Measurements from ENCODE around the gene PTPRM. TPM values are rescaled to one million over a fixed set of nuclear protein-coding genes. Genes with fewer than 3 reads are reported as not detected.

Gene PTPRM
- polyA plus RNA-seq, 3 donors = 0.04 to 2.1 (median 0.66) TPM

DNA sequence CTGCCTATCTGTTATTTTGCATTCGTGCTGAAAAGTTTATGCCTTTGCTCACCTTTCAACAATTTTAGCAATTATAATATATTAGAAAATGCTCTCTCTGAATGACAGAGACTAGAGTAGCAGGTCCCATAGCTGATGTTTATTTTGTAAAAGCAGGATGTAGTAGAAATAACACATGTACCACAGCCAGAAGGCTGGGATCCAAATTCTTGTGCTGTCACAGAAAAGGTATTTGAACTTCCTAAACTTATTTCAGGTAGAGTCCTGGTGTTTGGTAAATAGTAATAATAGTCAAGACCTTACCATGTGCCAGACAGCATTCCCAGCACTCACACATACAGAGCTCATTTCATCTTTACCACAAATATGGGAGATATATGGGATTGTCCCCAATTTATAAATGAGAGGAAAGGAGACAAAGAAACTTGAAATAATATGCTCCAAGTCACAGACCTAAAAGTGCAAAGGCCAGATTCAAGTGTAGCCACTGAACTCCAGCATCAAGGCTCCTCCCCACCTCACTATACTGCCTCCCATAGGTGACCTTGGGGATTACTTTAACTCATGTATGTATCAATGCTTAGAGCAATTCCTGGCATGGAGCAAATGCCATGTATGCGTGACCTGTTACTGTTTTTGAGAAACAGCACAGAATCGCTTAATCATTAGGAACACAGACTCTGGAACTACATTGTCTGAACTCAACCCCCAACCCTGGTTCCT is 757.4 kb downstream of the PTPRM start:
- Histone ChIP-seq H3K4me1 (ENCODE audit: control insufficient read depth in 1 of 2, insufficient read depth in 2 of 2, low read length in 2 of 2) (no peaks in the 10 kb centered on the region), H2AFZ (ENCODE audit: insufficient read depth, low read depth, low read length, poor library complexity, severe bottlenecking) (no peak overlapping the region), H3K4me3 (replicated peaks in 1 of 3; ENCODE audit: low read depth in 2 of 3, low read length in 3 of 3) (no peak overlapping the region), H3K9me3 (replicated peaks in 1 of 2; ENCODE audit: control insufficient read depth in 1 of 2, insufficient read depth in 1 of 2, low read length in 2 of 2) (no peaks in the 10 kb centered on the region), H3K9ac (ENCODE audit: insufficient read depth, low read length, poor library complexity, severe bottlenecking) (no peak overlapping the region), H3K36me3 (replicated peaks in 1 of 2; ENCODE audit: control insufficient read depth in 1 of 2, insufficient read depth in 2 of 2, low read length in 2 of 2) (no peaks in the 10 kb centered on the region), H3K4me2 (replicated peaks; ENCODE audit: extremely low read depth, low read length, poor library complexity, severe bottlenecking) (no peak overlapping the region), H3K27me3 (ENCODE audit: control insufficient read depth in 2 of 2, insufficient read depth in 2 of 2, low read length in 2 of 2) (no peaks in the 10 kb centered on the region), H3K27ac (ENCODE audit: low read depth in 1 of 2, low read length in 2 of 2) (no peak overlapping the region), H3K79me2 (ENCODE audit: insufficient read depth, low read length) (no peaks in the 10 kb centered on the region), H4K20me1 (ENCODE audit: insufficient read depth, low read length) (no peaks in the 10 kb centered on the region)
- DNase-seq = no peak
- TF ChIP-seq, protein P1, sequence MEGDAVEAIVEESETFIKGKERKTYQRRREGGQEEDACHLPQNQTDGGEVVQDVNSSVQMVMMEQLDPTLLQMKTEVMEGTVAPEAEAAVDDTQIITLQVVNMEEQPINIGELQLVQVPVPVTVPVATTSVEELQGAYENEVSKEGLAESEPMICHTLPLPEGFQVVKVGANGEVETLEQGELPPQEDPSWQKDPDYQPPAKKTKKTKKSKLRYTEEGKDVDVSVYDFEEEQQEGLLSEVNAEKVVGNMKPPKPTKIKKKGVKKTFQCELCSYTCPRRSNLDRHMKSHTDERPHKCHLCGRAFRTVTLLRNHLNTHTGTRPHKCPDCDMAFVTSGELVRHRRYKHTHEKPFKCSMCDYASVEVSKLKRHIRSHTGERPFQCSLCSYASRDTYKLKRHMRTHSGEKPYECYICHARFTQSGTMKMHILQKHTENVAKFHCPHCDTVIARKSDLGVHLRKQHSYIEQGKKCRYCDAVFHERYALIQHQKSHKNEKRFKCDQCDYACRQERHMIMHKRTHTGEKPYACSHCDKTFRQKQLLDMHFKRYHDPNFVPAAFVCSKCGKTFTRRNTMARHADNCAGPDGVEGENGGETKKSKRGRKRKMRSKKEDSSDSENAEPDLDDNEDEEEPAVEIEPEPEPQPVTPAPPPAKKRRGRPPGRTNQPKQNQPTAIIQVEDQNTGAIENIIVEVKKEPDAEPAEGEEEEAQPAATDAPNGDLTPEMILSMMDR (IDR thresholded peaks at IDR 0.05) = no peak
- Mint-ChIP-seq H3K4me3 (no peak overlapping the region), H3K27ac (no peak overlapping the region), H3K4me1 (no peaks in the 10 kb centered on the region), H3K27me3 (ENCODE audit: low read depth in 3 of 3) (peaks cover 0 to 1% (median 0%) of the 10 kb centered on the region in 3 donors), H3K9me3 (peaks cover 0 to 4% (median 2%) of the 10 kb centered on the region in 7 donors), H3K36me3 (no peaks in the 10 kb centered on the region)
- WGBS (ENCODE audit: insufficient coverage) = no CpG with 5 or more reads among the region's 3 CpGs
- intact Hi-C loops (cut with micrococcal nuclease) = no loop called here

DNA sequence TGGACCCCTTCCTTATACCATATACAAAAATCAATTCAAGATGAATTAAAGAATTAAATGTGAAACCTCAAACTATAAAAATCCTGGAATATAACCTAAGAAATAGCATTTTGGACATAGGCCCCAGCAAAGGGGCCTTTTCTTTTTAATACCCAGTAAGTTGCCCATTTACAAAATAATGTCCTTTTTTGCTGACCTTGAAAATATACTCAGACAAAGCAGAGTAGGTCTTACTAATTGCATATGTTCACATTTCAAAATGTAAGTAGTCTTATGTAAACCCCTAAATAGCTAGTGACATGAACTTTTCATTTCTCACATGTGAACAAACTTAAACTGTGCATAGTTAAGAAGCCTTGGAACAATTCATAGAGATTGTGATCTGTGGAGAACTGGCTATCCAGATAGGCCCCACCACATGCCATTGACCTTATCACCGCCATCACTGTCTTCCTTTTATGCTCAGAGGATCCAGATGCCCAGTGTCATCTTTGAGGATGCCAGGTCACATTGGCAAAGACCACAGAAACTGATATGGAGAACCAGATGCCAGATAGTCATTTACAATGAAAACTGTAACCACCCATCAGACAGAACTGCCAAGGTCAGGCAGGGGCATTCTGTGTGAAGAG is 759.8 kb downstream of the PTPRM start:
- Mint-ChIP-seq H3K27ac (no peak overlapping the region), H3K36me3 (no peaks in the 10 kb centered on the region), H3K4me1 (no peaks in the 10 kb centered on the region), H3K4me3 (no peak overlapping the region), H3K9me3 (peaks cover 0 to 3% (median 0%) of the 10 kb centered on the region in 7 donors), H3K27me3 (ENCODE audit: low read depth in 3 of 3) (peaks cover 0 to 2% (median 1%) of the 10 kb centered on the region in 3 donors)
- H3K9me3 ChIP-seq (replicated peaks in 1 of 2; ENCODE audit: control insufficient read depth in 1 of 2, insufficient read depth in 1 of 2, low read length in 2 of 2) = no peaks in the 10 kb centered on the region
- intact Hi-C loops (cut with micrococcal nuclease) = no loop called here
- no peaks in the 10 kb centered on the region for H3K4me1 ChIP-seq (ENCODE audit: control insufficient read depth in 1 of 2, insufficient read depth in 2 of 2, low read length in 2 of 2)
- H3K9ac ChIP-seq (ENCODE audit: insufficient read depth, low read length, poor library complexity, severe bottlenecking) = no peak overlapping the region
- H2AFZ ChIP-seq (ENCODE audit: insufficient read depth, low read depth, low read length, poor library complexity, severe bottlenecking) = no peak overlapping the region
- H4K20me1 ChIP-seq (ENCODE audit: insufficient read depth, low read length) = no peaks in the 10 kb centered on the region
- no peaks in the 10 kb centered on the region for H3K27me3 ChIP-seq (ENCODE audit: control insufficient read depth in 2 of 2, insufficient read depth in 2 of 2, low read length in 2 of 2)
- no peak for DNase-seq
- WGBS (ENCODE audit: insufficient coverage) = 100% methylated on average over 1 of the region's 1 CpG
- no peak overlapping the region for H3K4me3 ChIP-seq (replicated peaks in 1 of 3; ENCODE audit: low read depth in 2 of 3, low read length in 3 of 3)
- no peaks in the 10 kb centered on the region for H3K36me3 ChIP-seq (replicated peaks in 1 of 2; ENCODE audit: control insufficient read depth in 1 of 2, insufficient read depth in 2 of 2, low read length in 2 of 2)
- no peaks in the 10 kb centered on the region for H3K79me2 ChIP-seq (ENCODE audit: insufficient read depth, low read length)
- H3K4me2 ChIP-seq (replicated peaks; ENCODE audit: extremely low read depth, low read length, poor library complexity, severe bottlenecking) = no peak overlapping the region
- TF ChIP-seq, protein P1 (IDR thresholded peaks at IDR 0.05) = no peak
- H3K27ac ChIP-seq (ENCODE audit: low read depth in 1 of 2, low read length in 2 of 2) = no peak overlapping the region
